ENCODE measurements around the gene DNAJA3.

- TF ChIP-seq CTCF (IDR thresholded peaks at IDR 0.05): no peak
- no peak for TF ChIP-seq POLR2A (IDR thresholded peaks at IDR 0.05)
These were observed 5.4 kb downstream of the DNAJA3 start for GRCh38 chr16:4431023-4431422.

All from lower leg skin (tissue), 3 donors.